ENCODE results near the gene MBNL1.
A peak's percentile ranks its signal among the peaks of the same experiment; 100 is the strongest.

MBNL1 gene

GRCh38 chr3:152381881-152382295 lies 113.2 kb downstream of the MBNL1 start:
- ChIA-PET POLR2A (no interaction called here), CTCF (no interaction called here)
- peaks cover 28% of the 10 kb centered on the region for H3K4me1 ChIP-seq (ENCODE audit: control insufficient read depth, insufficient read depth, low read length)
- H3K27ac ChIP-seq (ENCODE audit: extremely low read depth, low read depth, low read length): no peak overlapping the region
- TF ChIP-seq SETDB1 (IDR thresholded peaks at IDR 0.05; ENCODE audit: insufficient read length, low read length): no peak
- no peak for TF ChIP-seq ZNF148 (tag by site-specific recombination; IDR thresholded peaks at IDR 0.05; ENCODE audit: borderline replicate concordance)
- TF ChIP-seq ZSCAN16 (tag by site-specific recombination; IDR thresholded peaks at IDR 0.05): no peak
- no peak for TF ChIP-seq ZNF169 (tag by site-specific recombination; IDR thresholded peaks at IDR 0.05)
- TF ChIP-seq ZNF555 (tag by site-specific recombination; conservative IDR thresholded peaks at IDR 0.05): no peak
- no peak for TF ChIP-seq KLF8 (tag by site-specific recombination; IDR thresholded peaks at IDR 0.05)
- no peaks in the 10 kb centered on the region for H3K36me3 ChIP-seq (ENCODE audit: control insufficient read depth in 2 of 2, insufficient read depth in 1 of 2, low read length in 2 of 2)
- no peaks in the 10 kb centered on the region for H3K9me3 ChIP-seq (ENCODE audit: control insufficient read depth, insufficient read depth, low read depth, low read length)
- no peak overlapping the region for H3K4me3 ChIP-seq (ENCODE audit: low read depth, low read length)

GRCh38 chr3:152382312-152383135 lies 113.8 kb downstream of the MBNL1 start:
- POLR2A ChIA-PET: no interaction called here
- CTCF ChIA-PET: no interaction called here
- Histone ChIP-seq H3K4me3 (ENCODE audit: low read depth, low read length) (no peak overlapping the region), H3K27ac (ENCODE audit: extremely low read depth, low read depth, low read length) (no peak overlapping the region), H3K36me3 (ENCODE audit: control insufficient read depth in 2 of 2, insufficient read depth in 1 of 2, low read length in 2 of 2) (no peaks in the 10 kb centered on the region), H3K9me3 (ENCODE audit: control insufficient read depth, insufficient read depth, low read depth, low read length) (no peaks in the 10 kb centered on the region), H3K4me1 (ENCODE audit: control insufficient read depth, insufficient read depth, low read length) (peaks cover 28% of the 10 kb centered on the region)
- TF ChIP-seq PRDM6 (tag by site-specific recombination; IDR thresholded peaks at IDR 0.05): peak; percentile 60
- TF ChIP-seq BCL11B (tag by site-specific recombination; IDR thresholded peaks at IDR 0.05; ENCODE audit: low read depth): no peak
- 0 out of 2 replicates have a peak, but pooled peaks have one; percentile 15 for TF ChIP-seq PRDM1 (tag by site-specific recombination; IDR thresholded peaks at IDR 0.05)

GRCh38 chr3:152383136-152383606 lies 114.4 kb downstream of the MBNL1 start:
- H3K4me3 ChIP-seq (ENCODE audit: low read depth, low read length): no peak overlapping the region
- ChIA-PET CTCF (no interaction called here), POLR2A (no interaction called here)
- no peaks in the 10 kb centered on the region for H3K9me3 ChIP-seq (ENCODE audit: control insufficient read depth, insufficient read depth, low read depth, low read length)
- TF ChIP-seq KLF1 (tag by site-specific recombination; IDR thresholded peaks at IDR 0.05) (no peak), ZNF664 (tag by site-specific recombination; IDR thresholded peaks at IDR 0.05) (no peak), PRDM6 (tag by site-specific recombination; IDR thresholded peaks at IDR 0.05) (peak; percentile 37), ZNF239 (tag by site-specific recombination; IDR thresholded peaks at IDR 0.05) (no peak), ZNF132 (tag by site-specific recombination; IDR thresholded peaks at IDR 0.05; ENCODE audit: borderline replicate concordance) (no peak), ZNF544 (tag by site-specific recombination; IDR thresholded peaks at IDR 0.05) (no peak), ZNF843 (tag by site-specific recombination; IDR thresholded peaks at IDR 0.05) (no peak)
- no peak overlapping the region for H3K27ac ChIP-seq (ENCODE audit: extremely low read depth, low read depth, low read length)
- no peaks in the 10 kb centered on the region for H3K36me3 ChIP-seq (ENCODE audit: control insufficient read depth in 2 of 2, insufficient read depth in 1 of 2, low read length in 2 of 2)
- H3K4me1 ChIP-seq (ENCODE audit: control insufficient read depth, insufficient read depth, low read length): peaks cover 28% of the 10 kb centered on the region

Measured in HEK293 (cell line).